ENCODE measurements around the gene KLHDC7B. TPM values are rescaled to one million over a fixed set of nuclear protein-coding genes. Genes with fewer than 3 reads are reported as not detected.
"Not testable (repeated sequence)": the region's sequence is repeated elsewhere in the genome, so short reads cannot be mapped to it uniquely, and the experiment has no call there.

KLHDC7B gene
- total RNA-seq, 1 experiment from 2014 or later = not detected

DNA sequence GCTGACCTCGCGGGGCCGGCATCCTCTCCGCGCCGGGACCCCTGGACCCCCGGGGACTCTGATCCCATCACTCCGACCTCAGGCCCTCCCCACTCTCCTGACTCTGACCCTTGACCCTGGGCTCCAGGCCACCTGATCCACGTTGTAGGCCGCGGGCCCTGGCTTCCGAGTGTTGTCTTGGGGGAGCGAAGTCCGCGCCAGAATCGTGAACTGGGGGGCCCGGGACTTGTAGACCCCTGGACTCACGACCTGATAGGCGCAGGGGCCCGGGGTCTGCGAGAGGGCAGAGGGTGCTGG is 15.2 kb upstream of the KLHDC7B start:
- no peaks in the 10 kb centered on the region for H3K36me3 ChIP-seq (replicated peaks; ENCODE audit: control insufficient read depth, insufficient read depth, low read length)
- peaks cover 64% of the 10 kb centered on the region for H3K27me3 ChIP-seq (ENCODE audit: control insufficient read depth, insufficient read depth, low read length)
- no peak for DNase-seq
- H3K4me3 ChIP-seq (ENCODE audit: insufficient read depth, low read depth, low read length) = peak overlapping the region; percentile 50

DNA sequence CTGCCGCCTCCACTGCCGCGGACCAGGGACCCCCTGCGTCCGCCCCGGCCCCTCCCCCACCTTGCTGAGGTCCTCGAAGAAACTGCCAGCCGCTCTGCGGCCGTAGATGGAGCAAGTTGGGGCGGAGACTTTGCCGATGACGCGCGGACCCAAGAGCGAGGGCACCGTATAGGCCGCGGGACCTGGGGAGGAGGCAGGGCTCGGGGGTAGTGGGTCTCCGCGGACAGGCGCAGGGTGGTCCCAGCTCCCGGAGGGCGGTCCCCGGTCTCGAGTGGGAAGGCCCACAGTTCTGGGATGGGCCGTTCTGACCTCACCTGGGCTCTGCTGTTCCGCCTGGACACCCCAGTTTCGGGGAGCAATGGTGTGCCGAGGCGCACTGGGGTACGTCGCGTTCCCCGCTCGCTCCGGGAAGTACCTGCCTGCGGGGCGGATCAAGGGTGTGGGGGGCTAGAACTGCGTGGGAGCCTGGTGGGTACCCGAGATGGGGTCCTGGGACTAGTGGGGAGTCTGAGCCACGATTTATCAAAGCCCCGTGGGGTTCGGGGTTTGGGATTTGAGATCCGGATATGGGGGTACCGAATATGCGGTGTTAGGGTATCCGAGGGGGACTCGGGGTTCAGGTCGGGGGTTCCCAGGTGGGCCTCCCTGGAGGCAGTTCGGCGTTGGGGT is 14.7 kb upstream of the KLHDC7B start:
- Histone ChIP-seq H3K36me3 (replicated peaks; ENCODE audit: control insufficient read depth, insufficient read depth, low read length) (no peaks in the 10 kb centered on the region), H3K4me3 (ENCODE audit: insufficient read depth, low read depth, low read length) (peak overlapping the region; percentile 50), H3K27me3 (ENCODE audit: control insufficient read depth, insufficient read depth, low read length) (peaks cover 64% of the 10 kb centered on the region)
- DNase-seq = peak; percentile 94

DNA sequence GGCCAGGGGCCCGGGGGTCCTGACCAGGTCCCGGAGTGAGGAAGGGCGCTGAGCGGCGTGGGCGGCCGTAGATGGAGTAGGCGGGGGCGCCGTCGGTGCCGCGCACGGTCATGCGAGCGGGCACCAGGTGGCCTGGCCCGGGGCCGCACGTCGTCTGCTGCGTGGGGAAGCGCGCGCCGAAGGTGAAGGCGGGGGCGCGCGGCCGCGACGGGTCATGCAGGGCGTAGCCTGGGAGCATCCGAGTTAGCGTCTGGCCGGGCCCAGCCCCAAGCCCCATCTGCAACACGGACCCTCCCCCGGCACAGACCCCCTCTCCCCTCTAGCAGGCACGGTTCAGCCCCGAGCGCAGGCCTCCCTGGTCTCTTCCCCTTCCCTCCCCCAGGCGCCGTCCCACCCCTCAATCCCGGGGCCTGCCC is 14.1 kb upstream of the KLHDC7B start:
- H3K4me3 ChIP-seq (ENCODE audit: insufficient read depth, low read depth, low read length) = peak overlapping the region; percentile 50
- peaks cover 62% of the 10 kb centered on the region for H3K27me3 ChIP-seq (ENCODE audit: control insufficient read depth, insufficient read depth, low read length)
- no peaks in the 10 kb centered on the region for H3K36me3 ChIP-seq (replicated peaks; ENCODE audit: control insufficient read depth, insufficient read depth, low read length)
- peak; percentile 88 for DNase-seq

DNA sequence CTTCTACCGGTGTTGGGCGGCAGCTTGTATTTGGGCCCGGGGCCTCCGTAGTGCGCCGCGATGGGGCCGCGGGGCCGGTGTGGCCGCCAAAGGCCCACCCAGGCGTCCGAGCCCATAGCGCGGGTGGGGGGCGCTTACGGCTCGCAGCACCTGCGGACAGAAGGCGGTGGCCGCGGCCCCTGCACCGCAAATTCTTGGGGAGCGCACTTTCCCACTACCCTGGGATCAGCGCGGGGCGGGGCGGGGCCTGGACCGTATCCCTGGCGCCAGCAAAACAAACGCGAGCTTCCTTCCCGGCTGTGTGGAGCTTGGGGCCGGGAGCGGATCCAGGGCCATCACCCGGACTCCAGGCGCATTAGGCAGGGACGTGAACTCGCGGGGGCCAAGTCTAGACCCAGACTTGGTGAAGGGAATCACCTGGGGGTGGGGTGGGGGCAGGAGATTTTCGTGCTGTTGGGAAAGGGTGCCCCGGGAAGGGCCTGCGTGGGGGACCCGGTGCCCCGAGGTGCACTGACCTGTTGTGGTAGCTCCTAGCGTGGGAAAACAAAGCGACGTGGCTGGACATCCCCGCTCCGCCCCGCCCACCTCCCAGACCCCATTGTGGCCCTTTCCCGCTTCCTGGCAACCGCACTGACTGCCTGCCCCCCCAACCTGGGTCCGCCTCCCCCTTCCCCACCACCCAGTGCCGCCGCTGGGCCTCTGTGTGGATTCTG is 13.6 kb upstream of the KLHDC7B start:
- peak; percentile 92 for DNase-seq
- H3K4me3 ChIP-seq (ENCODE audit: insufficient read depth, low read depth, low read length) = peak overlapping the region; percentile 50
- H3K27me3 ChIP-seq (ENCODE audit: control insufficient read depth, insufficient read depth, low read length) = peaks cover 58% of the 10 kb centered on the region
- H3K36me3 ChIP-seq (replicated peaks; ENCODE audit: control insufficient read depth, insufficient read depth, low read length) = no peaks in the 10 kb centered on the region

DNA sequence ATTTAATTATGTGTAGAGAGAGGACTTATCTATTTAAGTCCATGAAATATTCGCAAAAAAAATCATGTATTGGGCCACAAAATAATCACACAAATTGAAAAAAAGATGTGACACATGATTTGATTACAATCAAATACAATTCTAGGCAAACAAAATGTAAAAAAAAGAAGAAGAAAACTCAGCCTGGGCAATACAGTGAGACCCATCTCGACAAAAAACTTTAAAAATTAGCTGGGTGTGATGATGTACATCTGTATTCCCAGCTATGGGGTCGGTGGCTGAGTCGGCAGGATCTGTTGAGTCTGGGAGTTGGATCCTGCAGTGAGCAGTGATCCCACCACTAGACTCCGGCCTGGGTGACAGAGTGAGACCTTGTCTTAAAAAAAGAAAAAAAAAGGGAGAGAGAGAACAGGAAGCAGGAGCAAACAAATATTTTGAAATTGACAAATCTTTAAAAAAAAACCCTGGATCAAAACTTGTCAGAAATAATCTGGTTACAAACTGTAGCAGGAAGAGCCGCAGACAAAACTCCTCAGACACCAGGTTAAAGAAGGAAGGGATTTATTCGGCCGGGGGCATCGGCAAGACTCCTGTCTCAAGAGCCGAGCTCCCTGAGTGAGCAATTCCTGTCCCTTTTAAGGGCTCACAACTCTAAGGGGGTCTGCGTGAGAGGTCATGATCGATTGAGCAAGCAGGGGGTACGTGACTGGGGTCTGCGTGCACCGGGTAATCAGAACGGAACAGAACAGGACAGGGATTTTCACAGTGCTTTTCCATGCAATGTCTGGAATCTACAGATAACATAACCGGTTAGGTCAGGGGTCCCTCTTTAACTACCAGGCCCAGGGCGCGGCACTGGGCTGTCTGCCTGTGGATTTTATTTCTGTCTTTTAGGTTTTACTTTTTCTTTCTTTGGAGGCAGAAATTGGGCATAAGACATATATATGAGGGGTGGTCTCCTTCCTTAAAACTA is 12.6 kb upstream of the KLHDC7B start:
- DNase-seq = no peak
- no peak overlapping the region for H3K4me3 ChIP-seq (ENCODE audit: insufficient read depth, low read depth, low read length)
- no peaks in the 10 kb centered on the region for H3K36me3 ChIP-seq (replicated peaks; ENCODE audit: control insufficient read depth, insufficient read depth, low read length)
- peaks cover 50% of the 10 kb centered on the region for H3K27me3 ChIP-seq (ENCODE audit: control insufficient read depth, insufficient read depth, low read length)

DNA sequence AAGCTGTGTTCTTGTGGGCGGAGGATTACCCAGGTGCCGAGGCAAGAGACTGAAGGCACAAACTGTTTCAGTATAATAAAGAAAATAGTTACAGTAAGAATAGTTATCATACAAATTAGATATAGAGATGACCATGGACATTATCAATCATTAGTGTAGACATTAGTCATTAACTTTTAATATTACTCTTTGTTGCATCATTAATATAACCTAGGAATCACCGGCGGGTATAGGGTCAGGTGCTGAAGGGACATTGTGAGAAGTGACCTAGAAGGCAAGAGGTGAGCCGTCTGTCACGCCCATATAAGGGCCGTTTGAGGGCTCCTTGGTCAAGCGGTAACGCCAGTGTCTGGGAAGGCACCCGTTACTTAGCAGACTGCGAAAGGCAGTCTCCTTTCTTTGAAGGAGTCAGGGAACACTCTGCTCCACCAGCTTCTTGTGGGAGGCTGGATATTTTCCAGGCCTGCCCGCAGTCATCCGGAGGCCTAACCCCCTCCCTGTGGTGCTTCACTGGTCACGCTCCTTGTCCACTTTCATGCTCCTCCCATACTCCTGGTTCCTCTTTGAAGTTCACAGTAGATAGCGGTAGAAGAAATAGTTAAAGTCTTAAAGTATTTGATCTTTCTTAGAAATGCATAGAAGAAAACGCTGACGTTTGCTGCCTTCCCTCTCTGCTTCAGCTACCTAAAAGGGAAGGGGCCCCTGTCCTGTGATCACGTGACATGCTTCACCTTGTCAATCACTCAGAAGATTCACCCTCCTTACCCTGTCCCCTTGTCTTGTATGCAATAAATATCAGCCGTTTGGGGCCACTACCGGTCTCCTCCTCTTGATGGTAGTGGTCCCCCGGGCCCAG is 11.6 kb upstream of the KLHDC7B start:
- peak; percentile 4 for DNase-seq
- H3K4me3 ChIP-seq (ENCODE audit: insufficient read depth, low read depth, low read length); H3K36me3 ChIP-seq (replicated peaks; ENCODE audit: control insufficient read depth, insufficient read depth, low read length): not testable (repeated sequence)
- H3K27me3 ChIP-seq (ENCODE audit: control insufficient read depth, insufficient read depth, low read length) = peaks cover 41% of the 10 kb centered on the region

DNA sequence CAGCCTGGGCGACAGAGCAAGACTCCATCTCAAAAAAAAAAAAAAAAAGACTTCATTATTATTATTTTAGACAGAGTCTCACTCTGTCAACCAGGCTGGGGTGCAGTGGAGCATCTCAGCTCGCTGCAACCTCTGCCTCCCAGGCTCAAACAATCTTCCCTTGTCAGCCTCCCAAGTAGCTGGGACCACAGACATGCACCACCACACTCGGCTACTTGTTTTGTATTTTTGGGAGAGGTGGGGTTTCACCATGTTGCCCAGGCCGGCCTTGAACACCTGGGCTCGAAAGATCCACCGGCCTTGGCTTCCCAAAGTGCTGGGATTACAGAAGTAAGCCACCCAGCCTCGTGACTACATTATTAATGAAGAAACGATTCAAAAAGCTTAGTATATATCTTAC is 10.6 kb upstream of the KLHDC7B start:
- H3K4me3 ChIP-seq (ENCODE audit: insufficient read depth, low read depth, low read length) = no peak overlapping the region
- DNase-seq = no peak
- peaks cover 30% of the 10 kb centered on the region for H3K27me3 ChIP-seq (ENCODE audit: control insufficient read depth, insufficient read depth, low read length)
- H3K36me3 ChIP-seq (replicated peaks; ENCODE audit: control insufficient read depth, insufficient read depth, low read length) = no peaks in the 10 kb centered on the region

DNA sequence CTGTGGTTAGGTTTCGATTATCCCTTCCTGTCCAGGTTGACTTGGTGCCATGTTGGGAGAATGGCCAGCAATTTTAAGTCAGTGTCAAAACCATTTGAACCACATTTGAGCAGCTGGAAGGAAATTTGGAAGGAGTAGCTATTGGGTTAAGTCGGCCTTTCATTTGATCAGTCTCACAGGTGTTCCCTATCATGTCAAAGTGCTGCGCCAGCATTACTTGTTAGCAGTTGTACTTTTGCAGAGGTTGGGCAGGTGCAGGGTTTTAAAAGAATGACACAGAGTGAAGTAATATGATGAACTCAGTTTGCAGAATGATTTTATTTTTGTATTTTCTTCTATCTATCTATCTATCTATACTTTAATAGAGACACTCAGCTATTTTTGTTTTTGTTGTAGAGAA is 9.5 kb upstream of the KLHDC7B start:
- DNase-seq = no peak

DNA sequence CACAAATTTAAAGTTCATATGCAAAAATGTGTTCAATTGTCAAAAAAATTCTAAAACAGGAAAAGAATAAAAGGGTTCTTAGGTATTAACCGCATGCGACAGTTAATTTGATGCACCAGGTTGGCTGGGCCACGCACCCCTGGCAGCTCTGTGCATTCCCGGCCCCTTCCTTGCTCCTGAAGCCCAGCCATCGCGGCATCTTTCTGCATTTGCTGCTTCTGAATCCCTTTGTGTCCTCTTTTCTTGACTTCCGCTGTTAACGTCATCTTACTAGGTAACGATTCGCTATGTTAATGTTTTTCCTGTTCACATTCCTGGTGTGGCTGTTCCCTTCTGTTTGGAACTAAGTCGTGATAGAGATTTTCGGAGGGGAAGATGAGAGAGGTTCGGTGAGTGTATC is 7.9 kb upstream of the KLHDC7B start:
- Histone ChIP-seq H3K4me3 (ENCODE audit: insufficient read depth, low read depth, low read length) (no peak overlapping the region), H3K36me3 (replicated peaks; ENCODE audit: control insufficient read depth, insufficient read depth, low read length) (no peaks in the 10 kb centered on the region), H3K27me3 (ENCODE audit: control insufficient read depth, insufficient read depth, low read length) (peaks cover 5% of the 10 kb centered on the region)
- peak; percentile 52 for DNase-seq

More for the DNA sequence above, 9.5 kb upstream of the KLHDC7B start:
- no peak overlapping the region for H3K4me3 ChIP-seq (ENCODE audit: insufficient read depth, low read depth, low read length)
- no peaks in the 10 kb centered on the region for H3K36me3 ChIP-seq (replicated peaks; ENCODE audit: control insufficient read depth, insufficient read depth, low read length)
- peaks cover 19% of the 10 kb centered on the region for H3K27me3 ChIP-seq (ENCODE audit: control insufficient read depth, insufficient read depth, low read length)

DNA sequence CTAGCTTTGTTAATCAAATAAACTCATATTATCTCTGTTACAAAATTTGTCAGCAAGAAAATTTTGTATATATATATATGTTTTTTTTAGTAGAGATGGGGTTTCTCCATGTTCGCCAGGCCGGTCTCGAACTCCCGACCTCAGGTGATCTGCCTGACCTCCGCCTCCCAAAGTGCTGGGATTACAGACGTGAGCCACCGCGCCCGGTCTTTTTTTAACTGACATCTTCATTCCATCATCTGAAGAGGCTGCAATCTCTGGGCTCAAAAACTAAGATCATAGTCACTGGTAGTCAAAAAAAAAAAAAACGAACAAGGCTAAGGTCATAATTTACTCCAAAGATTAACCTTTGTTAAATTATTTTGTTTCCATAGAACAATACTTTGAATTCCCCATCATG is 5.3 kb upstream of the KLHDC7B start:
- H3K36me3 ChIP-seq (replicated peaks; ENCODE audit: control insufficient read depth, insufficient read depth, low read length) = no peaks in the 10 kb centered on the region
- DNase-seq = no peak
- no peak overlapping the region for H3K4me3 ChIP-seq (ENCODE audit: insufficient read depth, low read depth, low read length)
- H3K27me3 ChIP-seq (ENCODE audit: control insufficient read depth, insufficient read depth, low read length) = peaks cover 9% of the 10 kb centered on the region

DNA sequence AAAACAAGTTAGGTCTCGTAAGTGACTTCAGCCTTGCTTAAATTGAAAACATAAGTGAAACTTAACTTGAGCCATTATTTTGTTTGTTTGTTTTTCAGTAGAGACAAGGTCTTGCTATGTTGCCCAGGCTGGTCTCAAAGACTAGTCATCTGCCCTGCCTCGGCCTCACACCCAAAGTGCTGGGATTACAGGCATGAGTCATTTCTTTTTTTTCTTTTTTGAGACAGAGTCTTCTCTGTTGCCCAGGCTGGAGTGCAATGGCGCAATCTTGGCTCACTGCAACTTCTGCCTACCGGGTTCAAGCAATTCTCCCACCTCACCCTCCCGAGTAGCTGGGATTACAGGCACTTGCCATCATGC is 4.1 kb upstream of the KLHDC7B start:
- not testable (repeated sequence) for H3K27me3 ChIP-seq (ENCODE audit: control insufficient read depth, insufficient read depth, low read length); H3K36me3 ChIP-seq (replicated peaks; ENCODE audit: control insufficient read depth, insufficient read depth, low read length); H3K4me3 ChIP-seq (ENCODE audit: insufficient read depth, low read depth, low read length); DNase-seq

DNA sequence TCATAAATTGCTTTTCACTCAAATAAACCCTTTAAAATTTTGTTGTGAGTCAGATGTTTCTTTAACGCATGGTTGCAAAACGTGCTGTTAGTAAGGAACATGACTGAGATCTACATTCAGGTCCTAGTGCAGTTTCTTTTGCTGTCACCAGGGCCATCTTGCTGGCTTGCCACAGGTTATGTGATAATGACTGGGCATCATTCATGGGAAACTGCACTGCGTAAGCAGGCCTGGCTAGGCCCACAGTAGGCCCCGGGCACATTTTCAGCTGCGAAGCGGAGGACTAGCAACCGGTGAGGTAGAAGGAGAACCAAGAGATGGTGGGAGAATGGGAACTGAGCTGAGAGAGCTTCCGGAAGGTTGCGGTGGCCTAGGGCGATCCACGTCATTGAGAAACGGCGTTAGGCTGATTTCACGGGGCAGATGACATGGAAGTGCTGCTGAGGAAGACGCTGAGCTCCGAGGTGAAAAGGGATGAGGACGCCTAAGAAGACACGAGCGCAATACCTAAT is 3.2 kb upstream of the KLHDC7B start:
- no peak for DNase-seq
- H3K4me3 ChIP-seq (ENCODE audit: insufficient read depth, low read depth, low read length) = no peak overlapping the region
- no peaks in the 10 kb centered on the region for H3K36me3 ChIP-seq (replicated peaks; ENCODE audit: control insufficient read depth, insufficient read depth, low read length)
- H3K27me3 ChIP-seq (ENCODE audit: control insufficient read depth, insufficient read depth, low read length) = peaks cover 9% of the 10 kb centered on the region

DNA sequence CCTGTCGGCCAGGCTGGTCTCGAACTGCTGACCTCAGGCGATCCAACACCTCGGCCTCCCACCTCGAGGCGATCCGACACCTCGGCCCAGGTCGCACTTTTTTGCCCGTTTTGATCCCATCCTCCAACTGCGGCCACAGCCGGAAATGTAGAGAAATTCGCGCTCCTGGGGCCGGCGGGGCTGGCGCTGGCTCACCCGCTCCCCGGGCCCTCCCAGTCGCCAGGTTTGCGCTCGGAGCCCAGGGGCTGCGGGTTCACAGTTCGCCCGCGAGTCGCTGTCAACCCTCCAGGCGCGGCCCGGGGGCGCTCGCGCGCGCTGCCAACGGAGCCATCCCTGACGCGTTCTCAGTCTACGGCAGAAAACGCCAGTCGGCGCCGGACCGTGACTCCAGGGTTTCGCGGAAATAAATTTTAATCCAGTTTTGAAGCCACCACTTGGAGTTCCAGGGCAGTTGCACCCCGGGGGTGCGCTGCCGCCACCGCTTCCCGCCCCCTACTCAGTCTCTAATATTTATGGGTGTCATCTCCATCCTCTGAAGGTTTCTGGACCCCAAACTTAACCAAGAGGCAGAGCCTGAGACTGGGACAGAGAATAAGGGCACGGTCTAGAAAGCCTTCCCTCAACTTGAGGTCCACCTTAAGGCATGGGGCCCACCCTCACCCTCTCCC is 1.5 kb upstream of the KLHDC7B start:
- Histone ChIP-seq H3K4me3 (ENCODE audit: insufficient read depth, low read depth, low read length) (peak overlapping the region; percentile 8; the same call in 1 of the 2 replicates), H3K27me3 (ENCODE audit: control insufficient read depth, insufficient read depth, low read length) (peaks cover 9% of the 10 kb centered on the region), H3K36me3 (replicated peaks; ENCODE audit: control insufficient read depth, insufficient read depth, low read length) (no peaks in the 10 kb centered on the region)
- peak; percentile 99 for DNase-seq
